SK-N-SH (cell line): ENCODE data around the gene WBP2. TPM values are rescaled to one million over a fixed set of nuclear protein-coding genes. Genes with fewer than 3 reads are reported as not detected.

Source experiments
- CTCF ChIA-PET: fragments of 300-600, 350-600 bp; formaldehyde crosslinking; extraction: SDS; loops from one replicate; lab custom pipeline; 2021; lab: Yijun Ruan, JAX
- POLR2A ChIA-PET: fragments of 350-600 bp; sonication (Branson Sonifier 250); formaldehyde crosslinking; extraction: SDS; loops from one replicate; lab custom pipeline; 2020; ENCODE audit warnings: antibody characterized with exemption, inconsistent platforms; lab: Yijun Ruan, JAX
- DNase-seq: peaks from one replicate; pipeline ENCODE4 v3.0.0; 2012
- H2AFZ ChIP-seq: fragments of 200-600 bp; sonication (generic); 2 replicates; pipeline ENCODE4 v1.8.1; 2016; ENCODE audit warnings: antibody characterized with exemption, mild to moderate bottlenecking, low read depth
- H3F3A ChIP-seq: fragments of 200-600 bp; sonication (generic); replicated peaks from 2 replicates; pipeline ENCODE3; 2016; ENCODE audit warnings: antibody characterized with exemption, mild to moderate bottlenecking; ENCODE audit not compliant: insufficient read depth
- H3K27ac ChIP-seq, 2 experiments: fragments of 200-500 bp in 1 of 2; fragments of 200-600 bp in 1 of 2; sonication (Bioruptor generic) in 1 of 2; sonication (generic), shearing (Covaris generic) in 1 of 2; 2 replicates each; pipeline versions ENCODE4 v1.5.1 to v1.6.1; 2014 to 2016; ENCODE audit warnings: low read depth in 2 of 2, inconsistent platforms in 1 of 2, low read length in 1 of 2, mild to moderate bottlenecking in 1 of 2, mixed read lengths in 1 of 2
- H3K27me3 ChIP-seq: fragments of 200-600 bp; sonication (generic), shearing (Covaris generic); 2 replicates; pipeline ENCODE4 v1.6.1; 2016; ENCODE audit warnings: mixed run types; ENCODE audit not compliant: insufficient read depth
- H3K36me3 ChIP-seq, 2 experiments: fragments of 200-500 bp in 1 of 2; fragments of 200-600 bp in 1 of 2; sonication (Bioruptor generic) in 1 of 2; sonication (generic) in 1 of 2; replicated peaks in 1 of 2; 2 replicates each; pipeline versions ENCODE3 to v1.5.1; 2014 to 2016; ENCODE audit warnings: low read length in 1 of 2, mild to moderate bottlenecking in 1 of 2; ENCODE audit not compliant: insufficient read depth in 2 of 2, control insufficient read depth in 1 of 2
- H3K4me1 ChIP-seq, 2 experiments: fragments of 200-500 bp in 1 of 2; fragments of 200-600 bp in 1 of 2; sonication (Bioruptor generic) in 1 of 2; sonication (generic), shearing (Covaris generic) in 1 of 2; 2 replicates each; pipeline versions ENCODE4 v1.5.1 to v1.6.1; 2014 to 2016; ENCODE audit warnings: low read depth in 1 of 2, low read length in 1 of 2, mixed run types in 1 of 2; ENCODE audit not compliant: insufficient read depth in 2 of 2, control insufficient read depth in 1 of 2
- H3K4me2 ChIP-seq: fragments of 200-600 bp; sonication (generic), shearing (Covaris generic); 2 replicates; pipeline ENCODE4 v1.6.1; 2017; ENCODE audit warnings: mixed run types
- H3K4me3 ChIP-seq, 2 experiments: fragments of 200-500 bp in 1 of 2; fragments of 200-600 bp in 1 of 2; sonication (Bioruptor generic) in 1 of 2; sonication (generic), shearing (Covaris generic) in 1 of 2; 2 replicates each; pipeline versions ENCODE4 v1.5.1 to v1.8.1; 2014 to 2016; ENCODE audit warnings: low read depth in 2 of 2, inconsistent platforms in 1 of 2, low read length in 1 of 2, mild to moderate bottlenecking in 1 of 2, mixed read lengths in 1 of 2, moderate library complexity in 1 of 2
- H3K79me2 ChIP-seq: fragments of 200-600 bp; sonication (generic); 2 replicates; pipeline ENCODE4 v1.8.1; 2017; ENCODE audit warnings: mild to moderate bottlenecking; ENCODE audit not compliant: insufficient read depth
- H3K9ac ChIP-seq: fragments of 200-600 bp; sonication (generic); 2 replicates; pipeline ENCODE4 v1.6.1; 2017; ENCODE audit warnings: mixed run types
- H3K9me2 ChIP-seq: fragments of 200-600 bp; sonication (generic); 2 replicates; pipeline ENCODE4 v1.6.1; 2017; ENCODE audit warnings: mixed run types
- H3K9me3 ChIP-seq: fragments of 200-600 bp; sonication (generic); 2 replicates; pipeline ENCODE4 v1.6.1; 2017; ENCODE audit warnings: mixed run types, mild to moderate bottlenecking, moderate library complexity
- H4K20me1 ChIP-seq: fragments of 200-600 bp; sonication (generic); 2 replicates; pipeline ENCODE4 v1.6.1; 2017; ENCODE audit warnings: mild to moderate bottlenecking, mixed run types; ENCODE audit not compliant: insufficient read depth
- CHD2 ChIP-seq: fragments of 150-350 bp; IDR thresholded peaks from 2 replicates; pipeline ENCODE4 v1.6.1; 2018; ENCODE audit warnings: low read length; ENCODE audit not compliant: partially characterized antibody
- ELF1 ChIP-seq: IDR thresholded peaks from 2 replicates; pipeline ENCODE4 v1.4.0; 2012
- FOSL2 ChIP-seq: IDR thresholded peaks from 2 replicates; pipeline ENCODE4 v1.4.0; 2012; ENCODE audit warnings: low read depth, mild to moderate bottlenecking, moderate library complexity, borderline replicate concordance
- FOXM1 ChIP-seq: IDR thresholded peaks from 2 replicates; pipeline ENCODE4 v1.4.0; 2012; ENCODE audit warnings: low read depth, mild to moderate bottlenecking
- GABPA ChIP-seq: IDR thresholded peaks from 2 replicates; pipeline ENCODE4 v1.4.0; 2012; ENCODE audit warnings: low read depth, mild to moderate bottlenecking
- GATA2 ChIP-seq: sonication (generic); formaldehyde crosslinking; IDR thresholded peaks from 2 replicates; pipeline ENCODE4 v1.5.0; 2020; ENCODE audit warnings: mild to moderate bottlenecking, missing genetic modification reagents
- MXI1 ChIP-seq: IDR thresholded peaks from 2 replicates; pipeline ENCODE4 v1.6.1; 2012; ENCODE audit warnings: mild to moderate bottlenecking, low read depth, low read length, improper control_type of control experiment
- NFIC ChIP-seq: IDR thresholded peaks from 2 replicates; pipeline ENCODE4 v1.4.0; 2012; ENCODE audit warnings: borderline replicate concordance
- POLR2AphosphoS5 ChIP-seq: IDR thresholded peaks from 2 replicates; pipeline ENCODE4 v1.6.1; 2012; ENCODE audit warnings: low read depth, low read length
- RAD21 ChIP-seq: IDR thresholded peaks from 2 replicates; pipeline ENCODE4 v1.6.1; 2012; ENCODE audit warnings: mild to moderate bottlenecking, low read length
- RFX5 ChIP-seq: IDR thresholded peaks from 2 replicates; pipeline ENCODE4 v1.6.1; 2012; ENCODE audit warnings: mild to moderate bottlenecking, improper control_type of control experiment, low read length
- RXRA ChIP-seq: IDR thresholded peaks from 2 replicates; pipeline ENCODE4 v1.4.0; 2012; ENCODE audit warnings: low read depth, mild to moderate bottlenecking, borderline replicate concordance
- SIN3A ChIP-seq: IDR thresholded peaks from 2 replicates; pipeline ENCODE4 v1.6.1; 2012; ENCODE audit warnings: low read depth, mild to moderate bottlenecking, low read length, moderate library complexity, borderline replicate concordance
- SMC3 ChIP-seq: IDR thresholded peaks from 2 replicates; pipeline ENCODE4 v1.6.1; 2012; ENCODE audit warnings: low read depth, low read length, improper control_type of control experiment
- TAF1 ChIP-seq: IDR thresholded peaks from 2 replicates; pipeline ENCODE4 v1.6.1; 2012; ENCODE audit warnings: low read depth, mild to moderate bottlenecking, low read length, moderate library complexity, borderline replicate concordance
- TCF12 ChIP-seq: IDR thresholded peaks from 2 replicates; pipeline ENCODE4 v1.4.0; 2012
- WGBS: methylation state at CpG from one replicate; pipeline ENCODE4 v1.1.6; 2017; ENCODE audit warnings: low lambda C conversion rate; 5-methylcytosine and 5-hydroxymethylcytosine counted together
- polyA plus RNA-seq, 3 experiments: library from polyadenylated mRNA; depleted of rRNA; stranded (reverse); fragments of >200 nt; gene quantifications; 2 replicates each; pipeline ENCODE4 v1.2.3, GENCODE V29; 2012
- TF ChIP-seq, protein P1 (sequence below): fragments of 200-600 bp; sonication (generic); IDR thresholded peaks from 2 replicates; pipeline ENCODE4 v1.6.1; 2017; ENCODE audit warnings: antibody characterized with exemption, mild to moderate bottlenecking, moderate library complexity
- TF ChIP-seq, protein P2 (sequence below): IDR thresholded peaks from 2 replicates; pipeline ENCODE4 v1.4.0; 2012; ENCODE audit warnings: low read depth
- TF ChIP-seq, protein P3 (sequence below): fragments of 150-350 bp; IDR thresholded peaks from 2 replicates; pipeline ENCODE4 v1.6.1; 2016; ENCODE audit warnings: mild to moderate bottlenecking, low read depth, low read length
- TF ChIP-seq, protein P4 (sequence below): IDR thresholded peaks from 2 replicates; pipeline ENCODE4 v1.4.0; 2012; ENCODE audit warnings: low read depth, borderline replicate concordance
- TF ChIP-seq, protein P5 (sequence below): IDR thresholded peaks from 2 replicates; pipeline ENCODE4; 2012

Gene WBP2
- polyA plus RNA-seq, 1 of the 3 experiments (the other 2 are of a cell fraction), result 55.8 TPM

DNA sequence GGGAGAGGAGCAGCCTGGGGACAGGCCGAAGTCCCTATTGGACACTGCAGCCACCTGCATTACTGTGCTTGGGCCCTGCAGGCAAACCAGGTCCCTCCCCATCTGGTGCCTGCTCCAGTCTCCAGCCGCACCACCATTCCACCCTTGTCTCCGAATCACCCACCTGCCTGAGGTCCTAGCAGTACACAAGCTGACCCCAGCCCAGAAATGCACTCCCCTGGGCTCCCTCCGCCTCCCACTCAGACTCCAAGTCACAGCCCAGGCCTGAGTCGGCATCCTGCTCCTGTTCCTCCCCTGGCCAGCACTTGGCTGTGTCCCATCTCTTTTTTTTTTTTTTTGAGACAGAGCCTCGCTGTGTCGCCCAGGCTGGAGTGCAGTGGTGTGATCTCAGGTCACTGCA is 17.2 kb downstream of the WBP2 start (continued):
- no peak for TF ChIP-seq FOSL2

DNA sequence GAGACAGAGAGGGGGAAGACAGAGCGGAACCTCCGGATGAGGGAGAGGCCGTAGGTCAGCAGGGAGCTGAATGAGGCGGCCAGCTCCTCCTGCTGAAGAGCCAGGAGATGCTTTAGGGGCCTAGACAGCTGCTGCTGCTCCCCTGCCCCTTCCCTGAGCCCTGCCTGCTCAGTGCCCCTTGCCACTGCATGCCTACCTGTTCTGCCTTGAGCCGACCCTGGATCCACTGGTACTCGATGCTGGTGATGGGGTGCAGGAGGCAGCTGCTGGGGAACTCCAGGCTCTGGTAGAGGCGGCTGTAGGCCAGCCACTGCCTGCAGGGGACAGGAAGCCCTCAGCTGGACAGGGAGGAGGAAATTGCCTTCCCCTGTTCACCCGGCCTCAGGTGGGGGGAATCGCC is 18.5 kb downstream of the WBP2 start:
- H4K20me1 ChIP-seq, result no peaks in the 10 kb centered on the region
- no peaks in the 10 kb centered on the region for H3K9me3 ChIP-seq
- no peak for TF ChIP-seq GABPA
- no peak for TF ChIP-seq POLR2AphosphoS5
- TF ChIP-seq NFIC, result no peak
- TF ChIP-seq, protein P1, sequence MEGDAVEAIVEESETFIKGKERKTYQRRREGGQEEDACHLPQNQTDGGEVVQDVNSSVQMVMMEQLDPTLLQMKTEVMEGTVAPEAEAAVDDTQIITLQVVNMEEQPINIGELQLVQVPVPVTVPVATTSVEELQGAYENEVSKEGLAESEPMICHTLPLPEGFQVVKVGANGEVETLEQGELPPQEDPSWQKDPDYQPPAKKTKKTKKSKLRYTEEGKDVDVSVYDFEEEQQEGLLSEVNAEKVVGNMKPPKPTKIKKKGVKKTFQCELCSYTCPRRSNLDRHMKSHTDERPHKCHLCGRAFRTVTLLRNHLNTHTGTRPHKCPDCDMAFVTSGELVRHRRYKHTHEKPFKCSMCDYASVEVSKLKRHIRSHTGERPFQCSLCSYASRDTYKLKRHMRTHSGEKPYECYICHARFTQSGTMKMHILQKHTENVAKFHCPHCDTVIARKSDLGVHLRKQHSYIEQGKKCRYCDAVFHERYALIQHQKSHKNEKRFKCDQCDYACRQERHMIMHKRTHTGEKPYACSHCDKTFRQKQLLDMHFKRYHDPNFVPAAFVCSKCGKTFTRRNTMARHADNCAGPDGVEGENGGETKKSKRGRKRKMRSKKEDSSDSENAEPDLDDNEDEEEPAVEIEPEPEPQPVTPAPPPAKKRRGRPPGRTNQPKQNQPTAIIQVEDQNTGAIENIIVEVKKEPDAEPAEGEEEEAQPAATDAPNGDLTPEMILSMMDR, result no peak
- no peak for TF ChIP-seq RAD21
- no peak for TF ChIP-seq SIN3A
- TF ChIP-seq ELF1, result no peak
- TF ChIP-seq FOSL2, result no peak
- TF ChIP-seq RFX5, result no peak
- no peak for TF ChIP-seq SMC3
- no peak for TF ChIP-seq CHD2
- TF ChIP-seq RXRA, result no peak
- no peak overlapping the region for H3K9ac ChIP-seq
- H3K4me3 ChIP-seq, result no peak overlapping the region
- WGBS, result 83% methylated on average over 9 of the region's 9 CpGs
- no peaks in the 10 kb centered on the region for H3K9me2 ChIP-seq
- H2AFZ ChIP-seq, result no peak overlapping the region
- no peak overlapping the region for H3K27ac ChIP-seq
- no peaks in the 10 kb centered on the region for H3K36me3 ChIP-seq
- H3F3A ChIP-seq, result no peaks in the 10 kb centered on the region
- no peak for DNase-seq
- H3K4me1 ChIP-seq, result peaks cover 0 to 4% of the 10 kb centered on the region in 2 experiments; a peak in 1 of 4 replicates
- no peaks in the 10 kb centered on the region for H3K27me3 ChIP-seq
- POLR2A ChIA-PET, result interaction anchor here (0.6 to 1.2 kb wide), 3 partner anchors 9 to 831 kb away, joined by 3 to 4 read pairs (median 4); no protein-coding TSS in a partner anchor
- H3K79me2 ChIP-seq, result no peaks in the 10 kb centered on the region
- no peak overlapping the region for H3K4me2 ChIP-seq
- CTCF ChIA-PET, result interaction anchor here (0.8 to 16.5 kb wide), 8 partner anchors 4 to 89 kb away, joined by 3 to 326 read pairs (median 4); partner anchors contain the start of genes UNC13D and WBP2

DNA sequence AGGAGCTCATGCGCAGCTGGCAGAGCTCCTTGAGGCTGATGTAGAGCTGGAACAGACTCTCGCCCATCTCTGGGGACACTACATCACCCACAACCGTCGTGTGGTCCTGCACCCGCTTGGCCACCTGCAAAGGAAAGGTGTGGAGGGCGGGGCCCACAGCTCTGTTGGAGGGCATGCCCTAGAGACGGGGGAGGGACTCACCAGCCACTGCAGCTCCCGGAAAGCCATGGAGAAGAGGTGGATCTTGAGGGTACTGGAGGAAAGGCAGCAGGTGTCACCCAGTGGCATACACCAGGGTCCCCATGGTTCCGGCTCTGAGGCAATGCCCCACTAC is 19.5 kb downstream of the WBP2 start:
- Histone ChIP-seq H3K79me2 (no peaks in the 10 kb centered on the region), H3K9me2 (no peaks in the 10 kb centered on the region), H3K4me3 (no peak overlapping the region), H3K27ac (no peak overlapping the region), H3K27me3 (no peaks in the 10 kb centered on the region), H2AFZ (no peak overlapping the region), H3K9ac (no peak overlapping the region), H3K4me2 (no peak overlapping the region), H4K20me1 (no peaks in the 10 kb centered on the region), H3K4me1 (peaks cover 0 to 4% of the 10 kb centered on the region in 2 experiments; a peak in 1 of 4 replicates), H3K36me3 (no peaks in the 10 kb centered on the region), H3K9me3 (no peaks in the 10 kb centered on the region), H3F3A (no peaks in the 10 kb centered on the region)
- CTCF ChIA-PET, result interaction anchor here (0.8 to 16.5 kb wide), 6 partner anchors 3 to 319 kb away, joined by 3 to 326 read pairs (median 4); partner anchors contain the start of genes TSEN54 and UNC13D
- no peak for DNase-seq
- POLR2A ChIA-PET, result interaction anchor here (1.1 to 1.5 kb wide), 2 partner anchors 8 to 9 kb away, joined by 4 to 8 read pairs; partner anchors contain the start of gene UNC13D
- WGBS, result 77% methylated on average over 9 of the region's 9 CpGs
- TF ChIP-seq, protein P2, sequence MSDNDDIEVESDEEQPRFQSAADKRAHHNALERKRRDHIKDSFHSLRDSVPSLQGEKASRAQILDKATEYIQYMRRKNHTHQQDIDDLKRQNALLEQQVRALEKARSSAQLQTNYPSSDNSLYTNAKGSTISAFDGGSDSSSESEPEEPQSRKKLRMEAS, result no peak
- TF ChIP-seq RAD21, result no peak
- TF ChIP-seq TAF1, result no peak
- TF ChIP-seq FOXM1, result no peak
- TF ChIP-seq MXI1, result no peak
- no peak for TF ChIP-seq POLR2AphosphoS5
- TF ChIP-seq TCF12, result no peak
- TF ChIP-seq RXRA, result no peak
- no peak for TF ChIP-seq GATA2 (CRISPR knock-in tag)
- TF ChIP-seq, protein P3, sequence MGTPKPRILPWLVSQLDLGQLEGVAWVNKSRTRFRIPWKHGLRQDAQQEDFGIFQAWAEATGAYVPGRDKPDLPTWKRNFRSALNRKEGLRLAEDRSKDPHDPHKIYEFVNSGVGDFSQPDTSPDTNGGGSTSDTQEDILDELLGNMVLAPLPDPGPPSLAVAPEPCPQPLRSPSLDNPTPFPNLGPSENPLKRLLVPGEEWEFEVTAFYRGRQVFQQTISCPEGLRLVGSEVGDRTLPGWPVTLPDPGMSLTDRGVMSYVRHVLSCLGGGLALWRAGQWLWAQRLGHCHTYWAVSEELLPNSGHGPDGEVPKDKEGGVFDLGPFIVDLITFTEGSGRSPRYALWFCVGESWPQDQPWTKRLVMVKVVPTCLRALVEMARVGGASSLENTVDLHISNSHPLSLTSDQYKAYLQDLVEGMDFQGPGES, result no peak
- TF ChIP-seq RFX5, result no peak
- TF ChIP-seq, protein P4, sequence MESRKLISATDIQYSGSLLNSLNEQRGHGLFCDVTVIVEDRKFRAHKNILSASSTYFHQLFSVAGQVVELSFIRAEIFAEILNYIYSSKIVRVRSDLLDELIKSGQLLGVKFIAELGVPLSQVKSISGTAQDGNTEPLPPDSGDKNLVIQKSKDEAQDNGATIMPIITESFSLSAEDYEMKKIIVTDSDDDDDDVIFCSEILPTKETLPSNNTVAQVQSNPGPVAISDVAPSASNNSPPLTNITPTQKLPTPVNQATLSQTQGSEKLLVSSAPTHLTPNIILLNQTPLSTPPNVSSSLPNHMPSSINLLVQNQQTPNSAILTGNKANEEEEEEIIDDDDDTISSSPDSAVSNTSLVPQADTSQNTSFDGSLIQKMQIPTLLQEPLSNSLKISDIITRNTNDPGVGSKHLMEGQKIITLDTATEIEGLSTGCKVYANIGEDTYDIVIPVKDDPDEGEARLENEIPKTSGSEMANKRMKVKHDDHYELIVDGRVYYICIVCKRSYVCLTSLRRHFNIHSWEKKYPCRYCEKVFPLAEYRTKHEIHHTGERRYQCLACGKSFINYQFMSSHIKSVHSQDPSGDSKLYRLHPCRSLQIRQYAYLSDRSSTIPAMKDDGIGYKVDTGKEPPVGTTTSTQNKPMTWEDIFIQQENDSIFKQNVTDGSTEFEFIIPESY, result no peak
- TF ChIP-seq, protein P5, sequence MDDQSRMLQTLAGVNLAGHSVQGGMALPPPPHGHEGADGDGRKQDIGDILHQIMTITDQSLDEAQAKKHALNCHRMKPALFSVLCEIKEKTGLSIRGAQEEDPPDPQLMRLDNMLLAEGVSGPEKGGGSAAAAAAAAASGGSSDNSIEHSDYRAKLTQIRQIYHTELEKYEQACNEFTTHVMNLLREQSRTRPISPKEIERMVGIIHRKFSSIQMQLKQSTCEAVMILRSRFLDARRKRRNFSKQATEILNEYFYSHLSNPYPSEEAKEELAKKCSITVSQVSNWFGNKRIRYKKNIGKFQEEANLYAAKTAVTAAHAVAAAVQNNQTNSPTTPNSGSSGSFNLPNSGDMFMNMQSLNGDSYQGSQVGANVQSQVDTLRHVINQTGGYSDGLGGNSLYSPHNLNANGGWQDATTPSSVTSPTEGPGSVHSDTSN, result no peak
- TF ChIP-seq CHD2, result no peak
